ENCODE data around the gene NLRP1.

The NLRP1 gene

DNA sequence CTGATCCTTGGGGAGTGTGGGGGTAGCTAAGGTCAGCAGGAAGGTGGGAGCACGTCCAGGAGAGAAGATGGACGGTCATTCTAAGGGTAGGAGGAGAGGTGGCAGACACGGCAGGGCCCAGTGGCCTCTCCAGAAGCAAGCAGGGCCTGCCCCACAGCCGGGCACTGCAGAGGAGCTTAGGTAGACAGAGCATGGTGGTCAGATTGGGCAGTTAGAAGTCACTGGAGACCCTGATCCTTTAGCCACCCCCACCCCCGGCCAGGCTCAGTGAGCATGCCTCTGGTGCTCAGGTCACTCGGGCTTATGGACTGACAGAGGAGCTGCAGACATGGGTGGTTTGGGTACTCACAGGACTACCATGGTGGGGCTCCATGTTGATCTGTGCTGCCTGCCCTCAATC lies 26.3 kb downstream of the NLRP1 start:
- TF ChIP-seq, protein P1, sequence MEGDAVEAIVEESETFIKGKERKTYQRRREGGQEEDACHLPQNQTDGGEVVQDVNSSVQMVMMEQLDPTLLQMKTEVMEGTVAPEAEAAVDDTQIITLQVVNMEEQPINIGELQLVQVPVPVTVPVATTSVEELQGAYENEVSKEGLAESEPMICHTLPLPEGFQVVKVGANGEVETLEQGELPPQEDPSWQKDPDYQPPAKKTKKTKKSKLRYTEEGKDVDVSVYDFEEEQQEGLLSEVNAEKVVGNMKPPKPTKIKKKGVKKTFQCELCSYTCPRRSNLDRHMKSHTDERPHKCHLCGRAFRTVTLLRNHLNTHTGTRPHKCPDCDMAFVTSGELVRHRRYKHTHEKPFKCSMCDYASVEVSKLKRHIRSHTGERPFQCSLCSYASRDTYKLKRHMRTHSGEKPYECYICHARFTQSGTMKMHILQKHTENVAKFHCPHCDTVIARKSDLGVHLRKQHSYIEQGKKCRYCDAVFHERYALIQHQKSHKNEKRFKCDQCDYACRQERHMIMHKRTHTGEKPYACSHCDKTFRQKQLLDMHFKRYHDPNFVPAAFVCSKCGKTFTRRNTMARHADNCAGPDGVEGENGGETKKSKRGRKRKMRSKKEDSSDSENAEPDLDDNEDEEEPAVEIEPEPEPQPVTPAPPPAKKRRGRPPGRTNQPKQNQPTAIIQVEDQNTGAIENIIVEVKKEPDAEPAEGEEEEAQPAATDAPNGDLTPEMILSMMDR (IDR thresholded peaks at IDR 0.05) = no peak
- no peaks in the 10 kb centered on the region for H3K36me3 Mint-ChIP-seq (ENCODE audit: low read depth)
- H3K27ac Mint-ChIP-seq = no peak overlapping the region
- H3K4me3 Mint-ChIP-seq = no peak overlapping the region
- peaks cover 8% of the 10 kb centered on the region for H3K4me1 Mint-ChIP-seq
- H3K9me3 Mint-ChIP-seq = peaks cover 2% of the 10 kb centered on the region
- peaks cover 14% of the 10 kb centered on the region for H3K27me3 Mint-ChIP-seq (ENCODE audit: low read depth, poor library complexity)
- no peak for DNase-seq

DNA sequence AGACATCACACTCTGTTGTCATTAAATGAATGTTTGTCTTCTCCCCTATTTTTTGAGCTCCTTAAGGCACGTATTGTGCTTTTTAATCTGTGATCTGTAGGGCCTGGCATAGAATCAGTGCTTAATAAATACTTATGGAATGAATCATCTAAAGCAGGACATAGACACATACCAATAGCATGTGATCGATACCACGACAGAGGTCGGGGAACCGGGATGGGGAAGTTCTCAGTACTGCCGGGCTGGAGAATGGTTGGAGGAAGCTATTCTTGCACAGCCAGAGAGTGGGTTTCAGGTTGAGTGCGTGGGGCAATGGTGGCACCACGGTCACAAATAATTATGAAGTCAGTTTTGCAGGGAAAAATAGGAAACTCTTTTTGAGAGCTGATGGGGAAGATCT lies 26.8 kb downstream of the NLRP1 start:
- DNase-seq = no peak
- Mint-ChIP-seq H3K9me3 (no peaks in the 10 kb centered on the region), H3K36me3 (ENCODE audit: low read depth) (no peaks in the 10 kb centered on the region), H3K27ac (no peak overlapping the region), H3K4me1 (peaks cover 8% of the 10 kb centered on the region), H3K27me3 (ENCODE audit: low read depth, poor library complexity) (peaks cover 16% of the 10 kb centered on the region), H3K4me3 (no peak overlapping the region)
- TF ChIP-seq, protein P1 (IDR thresholded peaks at IDR 0.05) = no peak

DNA sequence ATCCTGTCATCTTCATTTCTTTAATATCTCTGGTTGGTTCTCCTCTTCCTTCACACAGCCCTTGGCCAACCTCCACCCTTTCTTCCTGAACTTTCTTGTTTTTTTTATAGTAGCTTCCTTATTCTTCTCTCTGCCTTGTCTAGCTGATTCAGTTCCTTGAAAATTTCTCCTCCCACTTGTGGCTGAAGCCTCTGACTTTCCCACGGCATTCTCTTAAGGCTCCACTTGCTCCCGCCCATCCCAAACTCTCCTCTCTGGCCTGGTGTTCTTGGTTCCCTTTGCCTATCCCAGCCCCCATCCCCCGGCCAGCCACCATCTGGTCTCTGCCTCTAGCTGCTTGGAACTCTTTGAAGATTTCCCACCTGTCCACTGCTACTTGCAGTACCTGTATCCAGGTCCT lies 29.1 kb downstream of the NLRP1 start:
- Mint-ChIP-seq H3K36me3 (ENCODE audit: low read depth) (no peaks in the 10 kb centered on the region), H3K4me1 (peaks cover 8% of the 10 kb centered on the region), H3K4me3 (no peak overlapping the region), H3K27me3 (ENCODE audit: low read depth, poor library complexity) (peaks cover 10% of the 10 kb centered on the region), H3K9me3 (no peaks in the 10 kb centered on the region), H3K27ac (no peak overlapping the region)
- no peak for DNase-seq
- TF ChIP-seq, protein P1 (IDR thresholded peaks at IDR 0.05) = no peak

DNA sequence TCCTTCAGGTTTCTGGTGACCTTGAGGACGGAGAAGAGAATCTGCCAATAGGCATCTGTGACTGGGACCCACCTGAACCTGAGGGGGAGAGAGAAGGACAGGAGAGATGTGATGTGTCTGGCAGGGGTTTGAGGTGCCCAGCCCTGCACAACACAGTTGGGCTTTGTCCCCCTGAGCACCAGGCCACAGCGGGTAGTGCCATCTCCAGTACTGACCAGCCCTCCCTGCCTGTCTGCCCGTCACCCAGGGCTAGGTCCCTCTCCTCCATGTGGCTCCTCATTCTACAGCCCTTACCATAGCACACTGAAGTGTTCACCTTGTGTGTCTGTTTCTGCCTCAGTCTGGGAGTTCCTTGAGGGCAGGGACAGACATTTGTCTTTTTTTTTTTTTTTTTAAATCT lies 30.8 kb downstream of the NLRP1 start:
- Mint-ChIP-seq H3K36me3 (ENCODE audit: low read depth) (no peaks in the 10 kb centered on the region), H3K9me3 (no peaks in the 10 kb centered on the region), H3K4me1 (peaks cover 8% of the 10 kb centered on the region), H3K27ac (no peak overlapping the region), H3K4me3 (no peak overlapping the region), H3K27me3 (ENCODE audit: low read depth, poor library complexity) (peaks cover 15% of the 10 kb centered on the region)
- TF ChIP-seq, protein P1 (IDR thresholded peaks at IDR 0.05) = no peak
- DNase-seq = no peak

DNA sequence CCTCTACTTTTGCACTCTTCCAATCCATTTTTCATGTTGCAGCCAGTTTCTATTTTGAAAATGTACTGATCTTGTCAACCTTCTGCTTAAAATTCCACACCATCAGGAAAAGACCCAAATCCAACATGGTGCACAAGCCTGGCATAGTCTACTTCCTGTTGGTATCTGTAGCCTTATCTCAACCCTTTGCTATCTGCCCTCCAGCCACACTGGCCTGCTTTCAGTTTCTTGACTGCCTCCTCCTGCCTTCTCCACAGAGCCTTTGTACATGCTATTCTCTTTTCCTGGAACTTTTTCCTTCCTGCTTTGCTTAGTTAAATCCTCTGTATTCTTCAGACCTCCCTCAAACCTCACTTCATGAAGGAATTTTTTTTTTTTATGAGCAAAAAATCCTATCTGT lies 31.5 kb downstream of the NLRP1 start:
- Mint-ChIP-seq H3K36me3 (ENCODE audit: low read depth) (no peaks in the 10 kb centered on the region), H3K27me3 (ENCODE audit: low read depth, poor library complexity) (peaks cover 15% of the 10 kb centered on the region), H3K4me1 (peaks cover 6% of the 10 kb centered on the region), H3K4me3 (no peak overlapping the region), H3K9me3 (no peaks in the 10 kb centered on the region), H3K27ac (no peak overlapping the region)
- no peak for DNase-seq
- TF ChIP-seq, protein P1 (IDR thresholded peaks at IDR 0.05) = no peak

DNA sequence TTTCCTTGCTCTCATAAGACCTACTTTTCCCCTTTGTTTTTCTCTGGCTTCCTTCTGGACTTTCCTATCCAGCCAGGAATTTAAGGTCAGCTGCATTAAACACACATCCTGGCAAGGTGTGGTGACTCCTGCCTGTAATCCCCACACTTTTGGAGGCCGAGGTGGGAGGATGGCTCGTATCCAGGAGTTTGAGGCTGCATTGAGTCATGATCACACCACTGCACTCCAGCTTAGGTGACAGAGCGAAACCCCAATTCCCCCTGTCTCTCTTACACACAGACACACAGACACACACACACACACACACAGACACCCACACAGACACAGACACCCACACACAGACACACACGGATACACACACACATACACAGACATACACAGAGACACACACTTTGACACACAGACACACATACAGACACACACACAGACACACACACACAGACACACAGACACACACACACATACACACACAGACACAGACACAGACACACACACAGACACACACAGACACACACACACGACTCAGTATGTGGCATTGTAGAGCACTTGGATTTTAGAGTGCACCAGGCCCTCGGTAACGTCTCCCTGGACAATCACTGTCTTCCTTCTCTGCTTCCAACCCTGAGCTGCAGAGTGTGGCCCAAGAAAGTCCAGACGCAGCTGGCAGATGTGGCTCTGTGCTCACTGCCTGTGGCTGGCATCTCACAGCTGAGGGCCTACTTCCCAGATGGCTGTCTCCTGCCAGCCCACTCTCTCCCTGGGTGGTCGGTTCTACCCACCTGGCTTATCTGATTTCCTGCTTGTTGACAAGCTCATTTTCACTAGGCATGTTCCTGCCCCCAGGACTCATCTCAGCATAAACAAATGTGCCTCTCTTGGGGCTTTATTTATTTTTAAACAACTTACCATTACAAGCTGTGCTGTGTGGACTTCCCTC lies 39.0 kb downstream of the NLRP1 start:
- H3K27me3 Mint-ChIP-seq (ENCODE audit: low read depth, poor library complexity) = peaks cover 30% of the 10 kb centered on the region
- TF ChIP-seq, protein P1 (IDR thresholded peaks at IDR 0.05) = no peak
- H3K9me3 Mint-ChIP-seq = no peaks in the 10 kb centered on the region
- no peak for DNase-seq
- no peak overlapping the region for H3K27ac Mint-ChIP-seq
- peaks cover 23% of the 10 kb centered on the region for H3K4me1 Mint-ChIP-seq
- H3K4me3 Mint-ChIP-seq = no peak overlapping the region
- no peaks in the 10 kb centered on the region for H3K36me3 Mint-ChIP-seq (ENCODE audit: low read depth)

All from nephron progenitor cell (in vitro differentiated cells).